ENCODE measurements around the gene RCC1.
A peak's percentile ranks its signal among the peaks of the same experiment; 100 is the strongest.
"Not testable (repeated sequence)": the region's sequence is repeated elsewhere in the genome, so short reads cannot be mapped to it uniquely, and the experiment has no call there.

Gene RCC1

GRCh38 chr1:28512058-28512611, 6.3 kb downstream of the RCC1 start:
- no peak for DNase-seq

GRCh38 chr1:28514445-28514933, 8.6 kb downstream of the RCC1 start:
- not testable (repeated sequence) for DNase-seq

- no peak for DNase-seq
Observed at GRCh38 chr1:28516518-28516956, 10.7 kb downstream of the RCC1 start.

- no peak for DNase-seq
Observed at GRCh38 chr1:28517649-28517999, 11.8 kb downstream of the RCC1 start.

GRCh38 chr1:28518000-28518744, 12.3 kb downstream of the RCC1 start:
- peak; percentile 78 to 97 for DNase-seq

- peak; percentile 26 to 58 for DNase-seq
Observed at GRCh38 chr1:28518745-28519341, 13.0 kb downstream of the RCC1 start.

- DNase-seq, result no peak
Observed at GRCh38 chr1:28519946-28520725, 14.3 kb downstream of the RCC1 start.

GRCh38 chr1:28520796-28521195, 15.0 kb downstream of the RCC1 start:
- DNase-seq, result not testable (repeated sequence)

GRCh38 chr1:28521502-28522164, 15.8 kb downstream of the RCC1 start:
- no peak for DNase-seq

- not testable (repeated sequence) for DNase-seq
Observed at GRCh38 chr1:28522537-28522936, 16.7 kb downstream of the RCC1 start.

- DNase-seq, result not testable (repeated sequence)
Observed at GRCh38 chr1:28525002-28525642, 19.3 kb downstream of the RCC1 start.

GRCh38 chr1:28526886-28527285, 21.0 kb downstream of the RCC1 start:
- no peak for DNase-seq

GRCh38 chr1:28530456-28530855, 24.6 kb downstream of the RCC1 start:
- DNase-seq, result no peak

GRCh38 chr1:28534671-28535070, 28.8 kb downstream of the RCC1 start:
- no peak for DNase-seq

- DNase-seq, result no peak
Observed at GRCh38 chr1:28535180-28535579, 29.3 kb downstream of the RCC1 start.

- no peak for DNase-seq
Observed at GRCh38 chr1:28537457-28538199, 31.8 kb downstream of the RCC1 start.

GRCh38 chr1:28538286-28538685, 32.4 kb downstream of the RCC1 start:
- no peak for DNase-seq

GRCh38 chr1:28540651-28541050, 34.8 kb downstream of the RCC1 start:
- DNase-seq, result no peak

GRCh38 chr1:28541414-28542015, 35.7 kb downstream of the RCC1 start:
- not testable (repeated sequence) for DNase-seq

GRCh38 chr1:28545246-28545628, 39.4 kb downstream of the RCC1 start:
- no peak for DNase-seq

GRCh38 chr1:28548318-28548717, 42.5 kb downstream of the RCC1 start:
- DNase-seq, result no peak
